ENCODE results near the gene PCDHA1.

Gene PCDHA1

GRCh38 chr5:140988100-140988499 lies 202.2 kb downstream of the PCDHA1 start:
- in situ Hi-C loops (cut with MboI; ENCODE audit: low pct_unique_long_range_greater_than_20kb, low sequenced_read_pairs, unreplicated experiment) = no loop called here
- no peak for DNase-seq (ENCODE audit: low spot score)
- TF ChIP-seq CTCF (IDR thresholded peaks at IDR 0.05; ENCODE audit: extremely low read depth, insufficient read depth, missing control alignments) = no peak

GRCh38 chr5:140988608-140989007 lies 202.7 kb downstream of the PCDHA1 start:
- no peak for DNase-seq (ENCODE audit: low spot score)
- in situ Hi-C loops (cut with MboI; ENCODE audit: low pct_unique_long_range_greater_than_20kb, low sequenced_read_pairs, unreplicated experiment) = no loop called here
- no peak for TF ChIP-seq CTCF (IDR thresholded peaks at IDR 0.05; ENCODE audit: extremely low read depth, insufficient read depth, missing control alignments)

- in situ Hi-C loops (cut with MboI; ENCODE audit: low pct_unique_long_range_greater_than_20kb, low sequenced_read_pairs, unreplicated experiment) = no loop called here
- TF ChIP-seq CTCF (IDR thresholded peaks at IDR 0.05; ENCODE audit: extremely low read depth, insufficient read depth, missing control alignments) = no peak
Measured at GRCh38 chr5:140989254-140990020, 203.5 kb downstream of the PCDHA1 start.

GRCh38 chr5:140992828-140993227 lies 206.9 kb downstream of the PCDHA1 start:
- no peak for DNase-seq (ENCODE audit: low spot score)
- no peak for TF ChIP-seq CTCF (IDR thresholded peaks at IDR 0.05; ENCODE audit: extremely low read depth, insufficient read depth, missing control alignments)
- in situ Hi-C loops (cut with MboI; ENCODE audit: low pct_unique_long_range_greater_than_20kb, low sequenced_read_pairs, unreplicated experiment) = no loop called here

More at GRCh38 chr5:140989254-140990020, 203.5 kb downstream of the PCDHA1 start:
- DNase-seq (ENCODE audit: low spot score) = no peak

DNA sequence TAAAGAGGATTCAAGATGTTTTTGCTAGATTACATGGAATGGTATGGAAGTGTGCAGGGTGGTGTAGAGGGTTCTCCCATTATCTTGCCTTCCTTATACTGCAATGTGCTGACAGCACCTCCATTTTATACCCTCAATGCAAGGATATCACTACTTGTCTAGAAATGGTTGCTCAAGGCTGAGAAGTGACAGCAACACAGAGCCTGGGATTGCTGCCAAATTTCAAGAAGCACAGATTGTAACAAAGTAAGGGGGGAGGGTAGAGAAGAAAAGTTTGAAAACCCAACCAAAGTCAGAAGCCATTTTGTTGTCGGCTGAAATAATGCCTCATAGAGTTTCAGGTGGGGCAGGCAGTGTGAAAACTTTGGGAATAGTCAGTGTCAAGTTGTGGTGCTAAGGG lies 210.1 kb downstream of the PCDHA1 start:
- in situ Hi-C loops (cut with MboI; ENCODE audit: low pct_unique_long_range_greater_than_20kb, low sequenced_read_pairs, unreplicated experiment) = no loop called here
- no peak for DNase-seq (ENCODE audit: low spot score)
- no peak for TF ChIP-seq CTCF (IDR thresholded peaks at IDR 0.05; ENCODE audit: extremely low read depth, insufficient read depth, missing control alignments)

- DNase-seq (ENCODE audit: low spot score) = no peak
- in situ Hi-C loops (cut with MboI; ENCODE audit: low pct_unique_long_range_greater_than_20kb, low sequenced_read_pairs, unreplicated experiment) = no loop called here
- TF ChIP-seq CTCF (IDR thresholded peaks at IDR 0.05; ENCODE audit: extremely low read depth, insufficient read depth, missing control alignments) = no peak
Measured at GRCh38 chr5:140998921-140999410, 213.0 kb downstream of the PCDHA1 start.

All from GM13977 (cell line).